Astrocyte of the spinal cord (primary cell): Measurements from ENCODE around the gene MYH15.
A peak's percentile ranks its signal among the peaks of the same experiment; 100 is the strongest.

ENCODE experiments used
- DNase-seq: peaks from one replicate; pipeline ENCODE4 v3.0.0; 2011; ENCODE audit warnings: low read depth, low spot score
- H3K4me3 ChIP-seq: 2 replicates; pipeline ENCODE4 v1.5.1; 2011; ENCODE audit warnings: low read depth, mild to moderate bottlenecking, low read length, moderate library complexity
- in situ Hi-C: cut with HindIII; loops from 2 replicates; pipeline ENCODE4 v1.10.0; 2017; ENCODE audit warnings: low sequenced_read_pairs
- TF ChIP-seq, protein P1 (sequence below): IDR thresholded peaks from 2 replicates; pipeline ENCODE4 v1.5.1; 2012; ENCODE audit warnings: low read depth, mild to moderate bottlenecking, low read length, inconsistent platforms

MYH15 gene

DNA sequence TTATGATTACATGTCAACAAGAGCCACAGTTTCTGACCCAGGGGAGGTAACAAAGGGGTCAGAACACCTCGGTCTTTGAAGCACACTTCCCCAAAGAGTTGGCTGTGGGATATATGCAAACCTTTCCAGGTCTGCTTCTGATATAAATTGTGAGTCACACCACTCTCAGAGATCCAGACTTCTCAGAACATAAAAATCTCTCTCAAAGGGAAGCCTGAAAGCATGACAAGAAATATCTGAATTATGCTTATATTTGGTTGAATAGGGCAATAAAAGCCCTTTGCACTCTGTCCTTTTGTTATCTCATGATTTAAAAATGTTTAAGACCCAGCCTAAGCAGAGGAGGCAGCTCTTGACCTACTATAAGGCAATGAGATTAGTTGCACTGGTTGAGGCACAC is 56.8 kb downstream of the MYH15 start:
- in situ Hi-C loops = no loop called here
- peak; percentile 47 for DNase-seq
- H3K4me3 ChIP-seq = no peak overlapping the region
- TF ChIP-seq, protein P1, sequence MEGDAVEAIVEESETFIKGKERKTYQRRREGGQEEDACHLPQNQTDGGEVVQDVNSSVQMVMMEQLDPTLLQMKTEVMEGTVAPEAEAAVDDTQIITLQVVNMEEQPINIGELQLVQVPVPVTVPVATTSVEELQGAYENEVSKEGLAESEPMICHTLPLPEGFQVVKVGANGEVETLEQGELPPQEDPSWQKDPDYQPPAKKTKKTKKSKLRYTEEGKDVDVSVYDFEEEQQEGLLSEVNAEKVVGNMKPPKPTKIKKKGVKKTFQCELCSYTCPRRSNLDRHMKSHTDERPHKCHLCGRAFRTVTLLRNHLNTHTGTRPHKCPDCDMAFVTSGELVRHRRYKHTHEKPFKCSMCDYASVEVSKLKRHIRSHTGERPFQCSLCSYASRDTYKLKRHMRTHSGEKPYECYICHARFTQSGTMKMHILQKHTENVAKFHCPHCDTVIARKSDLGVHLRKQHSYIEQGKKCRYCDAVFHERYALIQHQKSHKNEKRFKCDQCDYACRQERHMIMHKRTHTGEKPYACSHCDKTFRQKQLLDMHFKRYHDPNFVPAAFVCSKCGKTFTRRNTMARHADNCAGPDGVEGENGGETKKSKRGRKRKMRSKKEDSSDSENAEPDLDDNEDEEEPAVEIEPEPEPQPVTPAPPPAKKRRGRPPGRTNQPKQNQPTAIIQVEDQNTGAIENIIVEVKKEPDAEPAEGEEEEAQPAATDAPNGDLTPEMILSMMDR = no peak

DNA sequence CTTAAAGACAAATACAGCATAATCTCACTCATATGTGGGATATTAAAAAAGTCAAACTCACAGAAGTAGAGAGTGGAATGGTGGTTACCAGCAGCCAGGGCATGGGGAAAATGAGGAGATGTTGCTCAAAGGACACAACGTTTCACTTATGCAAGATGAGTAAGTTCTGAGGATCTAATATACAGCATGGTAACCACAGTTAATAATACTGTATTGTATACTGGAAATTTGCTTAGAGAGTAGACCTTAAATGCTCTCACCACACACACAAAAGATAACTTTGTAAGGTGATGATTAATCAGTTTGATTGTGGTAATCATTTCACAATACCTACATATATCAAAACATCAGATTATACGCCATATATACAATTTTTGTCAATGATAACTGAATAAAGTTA is 60.0 kb downstream of the MYH15 start:
- DNase-seq = no peak
- H3K4me3 ChIP-seq = no peak overlapping the region
- in situ Hi-C loops = no loop called here
- TF ChIP-seq, protein P1 = no peak

DNA sequence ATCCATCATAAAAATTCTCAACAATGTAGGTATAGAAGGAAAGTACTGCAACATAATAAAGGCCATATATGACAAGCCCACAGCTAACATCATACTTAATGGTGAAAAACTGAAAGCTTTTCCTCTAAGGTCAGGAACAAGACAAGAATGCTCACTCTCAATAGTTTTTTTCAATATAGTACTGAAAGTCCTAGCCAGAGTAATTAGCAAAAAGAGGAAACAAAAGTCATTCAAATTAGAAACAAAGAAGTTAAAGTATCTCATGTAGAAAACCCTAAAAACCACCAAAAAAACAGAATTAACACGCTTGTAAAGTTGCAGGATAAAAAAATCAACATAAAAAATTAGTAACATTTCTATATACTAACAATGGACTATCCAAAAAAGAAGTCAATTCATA is 61.8 kb downstream of the MYH15 start:
- TF ChIP-seq, protein P1 = no peak
- DNase-seq = no peak
- H3K4me3 ChIP-seq = no peak overlapping the region
- in situ Hi-C loops = no loop called here

DNA sequence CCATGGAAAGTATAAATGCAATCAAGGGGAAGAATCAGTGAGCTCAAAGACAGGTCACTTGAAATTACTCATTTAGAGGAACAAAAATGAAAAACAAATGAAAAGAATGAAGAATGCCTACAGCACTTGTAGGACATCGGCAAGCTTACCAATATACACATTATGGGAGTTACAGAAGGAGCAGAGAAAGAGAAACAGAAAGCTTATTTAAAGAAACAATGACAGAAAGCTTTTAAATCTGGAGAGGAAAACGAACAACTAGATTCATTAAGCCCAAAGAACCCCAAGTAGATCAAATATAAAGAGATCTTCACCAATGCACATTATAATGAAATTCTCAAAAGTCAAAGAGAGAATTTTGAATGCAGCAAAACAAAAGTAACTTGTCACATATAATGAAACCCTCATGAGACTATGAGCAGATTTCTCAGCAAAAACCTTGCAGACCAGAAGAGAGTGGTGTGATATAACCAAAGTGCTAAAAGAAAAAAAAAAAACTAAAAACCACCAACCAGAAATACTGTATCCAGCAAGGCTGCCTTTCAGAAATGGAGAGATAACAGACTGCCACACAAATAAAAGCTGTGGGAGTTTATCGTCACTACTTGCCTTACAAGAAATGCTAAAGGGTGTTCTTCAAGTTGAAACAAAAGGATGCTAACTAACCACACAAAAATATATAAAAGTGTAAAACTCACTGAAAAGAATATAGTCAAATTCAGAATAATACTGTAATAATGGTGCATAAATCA is 63.1 kb downstream of the MYH15 start:
- in situ Hi-C loops = no loop called here
- H3K4me3 ChIP-seq = no peak overlapping the region
- TF ChIP-seq, protein P1 = no peak
- DNase-seq = no peak

DNA sequence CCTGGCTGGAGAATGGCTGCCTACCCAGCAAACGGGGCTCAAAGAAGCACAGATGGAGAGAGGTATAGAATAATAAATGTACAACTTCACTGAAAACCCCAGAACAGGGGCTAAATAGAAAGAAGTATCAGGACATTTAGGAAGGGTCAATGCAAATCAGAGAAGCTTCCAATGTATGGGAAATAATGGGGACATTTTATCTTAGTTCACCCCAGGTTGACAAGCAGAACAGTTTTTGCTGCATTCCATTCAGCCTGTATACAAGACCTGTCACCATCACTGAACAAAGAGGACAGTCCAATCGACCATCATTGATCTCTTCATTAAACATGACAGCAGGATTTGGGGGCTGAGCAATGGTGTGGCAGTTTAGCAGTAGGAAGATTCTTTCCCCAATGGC is 68.1 kb downstream of the MYH15 start:
- no peak overlapping the region for H3K4me3 ChIP-seq
- DNase-seq = no peak
- in situ Hi-C loops = no loop called here
- TF ChIP-seq, protein P1 = no peak

DNA sequence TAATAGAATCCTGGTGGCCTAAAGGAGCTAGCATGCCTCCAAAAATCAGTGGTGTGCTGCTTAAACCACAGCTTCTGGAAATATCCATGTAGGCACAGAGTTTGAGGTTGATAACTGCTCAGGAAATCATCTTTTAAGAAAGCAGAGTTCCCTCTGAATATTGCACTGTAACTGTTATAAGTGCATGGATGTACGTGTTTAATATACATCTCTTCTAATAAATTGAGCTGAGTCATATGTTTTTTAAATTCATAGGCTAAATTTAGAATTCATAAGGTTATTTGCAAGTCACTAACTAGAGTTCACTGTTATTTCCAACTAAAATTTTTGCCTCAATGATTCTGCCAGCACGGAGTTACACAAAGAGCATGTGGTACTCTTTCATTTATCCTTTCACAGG is 68.9 kb downstream of the MYH15 start:
- TF ChIP-seq, protein P1 = no peak
- no peak overlapping the region for H3K4me3 ChIP-seq
- DNase-seq = peak; percentile 3

More for the DNA sequence above, 68.9 kb downstream of the MYH15 start:
- in situ Hi-C loops = no loop called here
